Measurements from ENCODE around the gene GRAMD1B.

- TF ChIP-seq, protein P1, sequence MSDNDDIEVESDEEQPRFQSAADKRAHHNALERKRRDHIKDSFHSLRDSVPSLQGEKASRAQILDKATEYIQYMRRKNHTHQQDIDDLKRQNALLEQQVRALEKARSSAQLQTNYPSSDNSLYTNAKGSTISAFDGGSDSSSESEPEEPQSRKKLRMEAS (IDR thresholded peaks at IDR 0.05) = no peak
- TF ChIP-seq TAF1 (conservative IDR thresholded peaks at IDR 0.05) (no peak), RAD21 (IDR thresholded peaks at IDR 0.05) (no peak)
- TF ChIP-seq, protein P2, sequence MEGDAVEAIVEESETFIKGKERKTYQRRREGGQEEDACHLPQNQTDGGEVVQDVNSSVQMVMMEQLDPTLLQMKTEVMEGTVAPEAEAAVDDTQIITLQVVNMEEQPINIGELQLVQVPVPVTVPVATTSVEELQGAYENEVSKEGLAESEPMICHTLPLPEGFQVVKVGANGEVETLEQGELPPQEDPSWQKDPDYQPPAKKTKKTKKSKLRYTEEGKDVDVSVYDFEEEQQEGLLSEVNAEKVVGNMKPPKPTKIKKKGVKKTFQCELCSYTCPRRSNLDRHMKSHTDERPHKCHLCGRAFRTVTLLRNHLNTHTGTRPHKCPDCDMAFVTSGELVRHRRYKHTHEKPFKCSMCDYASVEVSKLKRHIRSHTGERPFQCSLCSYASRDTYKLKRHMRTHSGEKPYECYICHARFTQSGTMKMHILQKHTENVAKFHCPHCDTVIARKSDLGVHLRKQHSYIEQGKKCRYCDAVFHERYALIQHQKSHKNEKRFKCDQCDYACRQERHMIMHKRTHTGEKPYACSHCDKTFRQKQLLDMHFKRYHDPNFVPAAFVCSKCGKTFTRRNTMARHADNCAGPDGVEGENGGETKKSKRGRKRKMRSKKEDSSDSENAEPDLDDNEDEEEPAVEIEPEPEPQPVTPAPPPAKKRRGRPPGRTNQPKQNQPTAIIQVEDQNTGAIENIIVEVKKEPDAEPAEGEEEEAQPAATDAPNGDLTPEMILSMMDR (IDR thresholded peaks at IDR 0.05; ENCODE audit: low read depth, low read length, missing input control) = no peak
- TF ChIP-seq, protein P3, sequence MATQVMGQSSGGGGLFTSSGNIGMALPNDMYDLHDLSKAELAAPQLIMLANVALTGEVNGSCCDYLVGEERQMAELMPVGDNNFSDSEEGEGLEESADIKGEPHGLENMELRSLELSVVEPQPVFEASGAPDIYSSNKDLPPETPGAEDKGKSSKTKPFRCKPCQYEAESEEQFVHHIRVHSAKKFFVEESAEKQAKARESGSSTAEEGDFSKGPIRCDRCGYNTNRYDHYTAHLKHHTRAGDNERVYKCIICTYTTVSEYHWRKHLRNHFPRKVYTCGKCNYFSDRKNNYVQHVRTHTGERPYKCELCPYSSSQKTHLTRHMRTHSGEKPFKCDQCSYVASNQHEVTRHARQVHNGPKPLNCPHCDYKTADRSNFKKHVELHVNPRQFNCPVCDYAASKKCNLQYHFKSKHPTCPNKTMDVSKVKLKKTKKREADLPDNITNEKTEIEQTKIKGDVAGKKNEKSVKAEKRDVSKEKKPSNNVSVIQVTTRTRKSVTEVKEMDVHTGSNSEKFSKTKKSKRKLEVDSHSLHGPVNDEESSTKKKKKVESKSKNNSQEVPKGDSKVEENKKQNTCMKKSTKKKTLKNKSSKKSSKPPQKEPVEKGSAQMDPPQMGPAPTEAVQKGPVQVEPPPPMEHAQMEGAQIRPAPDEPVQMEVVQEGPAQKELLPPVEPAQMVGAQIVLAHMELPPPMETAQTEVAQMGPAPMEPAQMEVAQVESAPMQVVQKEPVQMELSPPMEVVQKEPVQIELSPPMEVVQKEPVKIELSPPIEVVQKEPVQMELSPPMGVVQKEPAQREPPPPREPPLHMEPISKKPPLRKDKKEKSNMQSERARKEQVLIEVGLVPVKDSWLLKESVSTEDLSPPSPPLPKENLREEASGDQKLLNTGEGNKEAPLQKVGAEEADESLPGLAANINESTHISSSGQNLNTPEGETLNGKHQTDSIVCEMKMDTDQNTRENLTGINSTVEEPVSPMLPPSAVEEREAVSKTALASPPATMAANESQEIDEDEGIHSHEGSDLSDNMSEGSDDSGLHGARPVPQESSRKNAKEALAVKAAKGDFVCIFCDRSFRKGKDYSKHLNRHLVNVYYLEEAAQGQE (IDR thresholded peaks at IDR 0.05) = peak; percentile 97
These were observed 223.9 kb downstream of the GRAMD1B start for GRCh38 chr11:123653827-123654565.

All from liver (tissue), 3 donors.